Mesothelial cell of epicardium (in vitro differentiated cells): ENCODE measurements around the gene ACOXL. TPM values are rescaled to one million over a fixed set of nuclear protein-coding genes. Genes with fewer than 3 reads are reported as not detected.

Source experiments
- DNase-seq, 2 experiments: peaks; one replicate each; pipeline ENCODE4 v3.0.0; 2021; ENCODE audit warnings: low spot score in 2 of 2; ENCODE audit not compliant: unreplicated experiment in 2 of 2
- H3K27ac Mint-ChIP-seq: 2 replicates; pipeline ENCODE4 v1.8.0; 2021; ENCODE audit warnings: mixed read lengths
- H3K27me3 Mint-ChIP-seq: 2 replicates; pipeline ENCODE4 v1.8.0; 2021; ENCODE audit warnings: low read depth, mixed read lengths
- H3K36me3 Mint-ChIP-seq: 2 replicates; pipeline ENCODE4 v1.8.0; 2021; ENCODE audit warnings: mixed read lengths
- H3K4me1 Mint-ChIP-seq: 2 replicates; pipeline ENCODE4 v1.8.0; 2021; ENCODE audit warnings: mixed read lengths
- H3K4me3 Mint-ChIP-seq: 2 replicates; pipeline ENCODE4 v1.8.0; 2021; ENCODE audit warnings: mild to moderate bottlenecking, moderate library complexity, mixed read lengths
- H3K9me3 Mint-ChIP-seq: 2 replicates; pipeline ENCODE4 v1.8.0; 2021; ENCODE audit warnings: mixed read lengths
- CTCF ChIP-seq: fragments of 200-600 bp; sonication (generic); IDR thresholded peaks from one replicate; pipeline ENCODE4 v1.5.0; 2021; ENCODE audit warnings: antibody characterized with exemption; ENCODE audit not compliant: unreplicated experiment
- total RNA-seq: library from RNA; stranded (reverse); gene quantifications from 3 replicates; pipeline ENCODE4 v1.2.1, GENCODE V29; 2021

ACOXL gene
- total RNA-seq, 1 donor from 2014 or later, result 0.20 TPM

GRCh38 chr2:110869472-110870446 lies 137.4 kb downstream of the ACOXL start:
- DNase-seq, result no peak
- H3K27me3 Mint-ChIP-seq, result peaks cover 28% of the 10 kb centered on the region
- no peak overlapping the region for H3K27ac Mint-ChIP-seq
- peaks cover 5% of the 10 kb centered on the region for H3K4me1 Mint-ChIP-seq
- TF ChIP-seq CTCF, result no peak
- no peaks in the 10 kb centered on the region for H3K9me3 Mint-ChIP-seq
- no peak overlapping the region for H3K4me3 Mint-ChIP-seq
- no peaks in the 10 kb centered on the region for H3K36me3 Mint-ChIP-seq

DNA sequence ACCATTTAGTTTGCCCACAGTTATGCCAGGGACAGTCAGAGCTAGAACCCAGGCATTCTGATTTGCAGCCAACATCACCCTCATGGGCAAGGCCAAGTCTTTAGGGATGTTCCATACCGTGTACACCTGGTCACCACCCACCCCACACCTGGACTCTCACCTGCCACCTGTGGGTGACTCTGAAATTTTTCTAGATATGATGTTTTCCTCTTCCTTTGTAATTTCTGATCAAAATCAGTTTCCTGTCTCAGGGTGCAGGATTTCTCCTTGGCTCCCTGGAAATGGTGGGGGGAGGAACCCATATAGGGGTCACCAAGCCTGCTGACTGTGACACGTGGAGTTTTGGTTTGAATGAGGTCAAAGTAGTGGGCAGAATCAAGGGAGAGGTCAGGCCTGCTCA lies 138.2 kb downstream of the ACOXL start:
- no peak for TF ChIP-seq CTCF
- Mint-ChIP-seq H3K27ac (no peak overlapping the region), H3K27me3 (peaks cover 23% of the 10 kb centered on the region), H3K36me3 (no peaks in the 10 kb centered on the region), H3K4me1 (peaks cover 5% of the 10 kb centered on the region), H3K4me3 (no peak overlapping the region), H3K9me3 (no peaks in the 10 kb centered on the region)
- no peak for DNase-seq

GRCh38 chr2:110871637-110872036 lies 139.3 kb downstream of the ACOXL start:
- Mint-ChIP-seq H3K4me3 (no peak overlapping the region), H3K9me3 (no peaks in the 10 kb centered on the region), H3K27ac (no peak overlapping the region), H3K27me3 (peaks cover 15% of the 10 kb centered on the region), H3K36me3 (no peaks in the 10 kb centered on the region), H3K4me1 (peaks cover 5% of the 10 kb centered on the region)
- DNase-seq, result no peak
- no peak for TF ChIP-seq CTCF

- Mint-ChIP-seq H3K4me1 (peaks cover 5% of the 10 kb centered on the region), H3K4me3 (no peak overlapping the region), H3K36me3 (no peaks in the 10 kb centered on the region), H3K27me3 (peaks cover 6% of the 10 kb centered on the region), H3K27ac (no peak overlapping the region), H3K9me3 (no peaks in the 10 kb centered on the region)
- DNase-seq, result no peak
- no peak for TF ChIP-seq CTCF
Observed at GRCh38 chr2:110872521-110872920, 140.1 kb downstream of the ACOXL start.

DNA sequence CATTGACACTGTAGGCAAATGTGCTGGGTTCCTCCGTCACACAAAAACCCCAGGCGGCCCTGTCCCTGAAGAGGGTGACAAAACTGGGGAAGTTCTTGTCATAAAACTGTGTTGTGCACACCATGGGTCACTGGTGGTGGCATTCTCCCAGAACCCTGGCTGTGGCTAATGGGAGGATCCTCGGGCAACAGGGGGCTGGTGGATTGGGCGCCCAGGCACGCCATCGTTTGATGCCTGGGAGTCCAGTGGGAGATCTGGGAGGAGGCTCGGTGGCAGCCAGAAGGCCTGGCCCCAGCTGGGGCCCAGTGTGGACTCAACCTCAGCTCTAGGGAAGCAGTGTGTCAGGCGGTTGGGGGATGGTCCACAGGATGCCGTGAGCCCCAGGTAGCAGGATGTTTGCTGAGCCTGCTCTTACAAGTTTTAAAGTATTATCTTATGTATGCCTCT lies 140.7 kb downstream of the ACOXL start:
- Mint-ChIP-seq H3K27ac (no peak overlapping the region), H3K9me3 (peaks cover 2% of the 10 kb centered on the region), H3K27me3 (peaks cover 3% of the 10 kb centered on the region), H3K4me3 (no peak overlapping the region), H3K36me3 (peaks cover 1% of the 10 kb centered on the region), H3K4me1 (peaks cover 5% of the 10 kb centered on the region)
- TF ChIP-seq CTCF, result no peak
- DNase-seq, result no peak
